ENCODE measurements around the gene PITPNB.

DNA sequence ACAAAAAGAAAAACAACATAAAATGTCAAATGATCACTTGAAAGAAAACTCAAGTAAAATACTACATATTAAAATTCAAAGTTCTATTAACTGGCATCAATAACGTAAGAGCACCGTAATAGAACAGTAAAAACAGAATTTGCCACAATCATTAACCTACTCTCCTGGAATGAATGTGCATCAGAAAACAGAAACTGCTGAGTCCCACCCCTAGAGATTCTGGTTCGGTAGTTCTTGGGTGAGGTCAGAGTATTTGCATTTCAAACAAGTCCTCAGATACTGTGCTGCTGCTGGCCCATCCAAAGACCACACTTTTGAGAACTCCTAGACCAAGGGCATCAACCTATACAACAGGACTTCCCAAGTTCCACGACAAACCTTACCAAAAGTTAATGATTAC is 23.5 kb downstream of the PITPNB start:
- no peak for TF ChIP-seq POLR2AphosphoS5 (IDR thresholded peaks at IDR 0.05; ENCODE audit: low read depth, low read length)
- TF ChIP-seq POLR2A (IDR thresholded peaks at IDR 0.05; ENCODE audit: low read depth, low read length): peak; percentile 22; the same call in 1 of the 2 replicates
- no peak for TF ChIP-seq TAF1 (IDR thresholded peaks at IDR 0.05; ENCODE audit: borderline replicate concordance, low read depth, low read length)
